IPS-NIHi11 (cell line): Measurements from ENCODE around the gene DCST1.

Experiments
- DNase-seq: peaks from one replicate; pipeline ENCODE4 v3.0.0; 2012; ENCODE audit warnings: mixed read lengths, low spot score

DCST1 gene

DNA sequence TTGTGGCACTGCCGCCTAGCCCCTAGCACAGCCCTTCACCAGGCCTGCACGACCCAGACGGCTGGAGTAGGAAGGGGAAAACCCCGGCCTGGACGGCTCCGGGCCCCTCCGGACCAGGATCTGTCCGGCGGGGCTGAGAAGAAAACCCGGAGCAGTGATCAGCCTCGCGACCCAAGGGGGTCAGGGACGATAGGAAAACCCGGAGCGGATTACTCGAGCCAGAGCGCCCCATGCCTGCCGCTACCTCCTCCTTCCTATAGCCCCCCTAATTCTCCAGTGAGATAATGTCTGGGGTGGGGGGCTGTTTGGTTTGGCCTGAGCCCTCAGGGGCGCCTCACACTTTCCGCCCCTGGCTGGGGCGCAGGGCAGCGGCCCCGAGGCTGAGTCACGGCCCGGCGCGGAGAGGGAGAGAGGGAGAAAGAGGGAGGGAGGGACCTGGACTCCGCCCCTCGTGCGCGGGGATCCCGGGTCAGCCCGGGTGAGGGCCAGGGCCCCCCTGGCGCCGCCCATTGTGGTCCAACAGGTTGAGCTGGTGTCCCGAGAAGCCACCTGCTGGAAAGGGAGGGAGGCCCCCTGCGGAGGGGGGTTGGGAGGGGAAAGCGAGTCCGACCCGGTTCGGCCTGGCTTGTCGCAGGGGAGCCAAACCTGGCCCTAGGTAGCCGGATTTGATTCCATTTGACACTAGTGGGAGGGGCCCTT, 32.7 kb upstream of the DCST1 start:
- DNase-seq, result peak; percentile 82

DNA sequence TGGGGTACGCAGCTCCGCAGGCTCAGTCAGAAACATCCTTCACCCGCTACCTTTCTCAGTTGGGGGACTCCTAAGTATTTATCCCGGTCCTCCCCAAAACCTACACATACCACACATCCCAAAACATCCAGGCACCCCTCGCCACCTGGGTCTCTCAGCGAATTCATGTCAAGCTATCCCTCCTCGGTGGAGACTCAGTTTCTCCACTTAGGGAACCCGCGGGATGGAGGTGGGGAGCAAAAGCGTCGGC, 32.3 kb upstream of the DCST1 start:
- no peak for DNase-seq

DNA sequence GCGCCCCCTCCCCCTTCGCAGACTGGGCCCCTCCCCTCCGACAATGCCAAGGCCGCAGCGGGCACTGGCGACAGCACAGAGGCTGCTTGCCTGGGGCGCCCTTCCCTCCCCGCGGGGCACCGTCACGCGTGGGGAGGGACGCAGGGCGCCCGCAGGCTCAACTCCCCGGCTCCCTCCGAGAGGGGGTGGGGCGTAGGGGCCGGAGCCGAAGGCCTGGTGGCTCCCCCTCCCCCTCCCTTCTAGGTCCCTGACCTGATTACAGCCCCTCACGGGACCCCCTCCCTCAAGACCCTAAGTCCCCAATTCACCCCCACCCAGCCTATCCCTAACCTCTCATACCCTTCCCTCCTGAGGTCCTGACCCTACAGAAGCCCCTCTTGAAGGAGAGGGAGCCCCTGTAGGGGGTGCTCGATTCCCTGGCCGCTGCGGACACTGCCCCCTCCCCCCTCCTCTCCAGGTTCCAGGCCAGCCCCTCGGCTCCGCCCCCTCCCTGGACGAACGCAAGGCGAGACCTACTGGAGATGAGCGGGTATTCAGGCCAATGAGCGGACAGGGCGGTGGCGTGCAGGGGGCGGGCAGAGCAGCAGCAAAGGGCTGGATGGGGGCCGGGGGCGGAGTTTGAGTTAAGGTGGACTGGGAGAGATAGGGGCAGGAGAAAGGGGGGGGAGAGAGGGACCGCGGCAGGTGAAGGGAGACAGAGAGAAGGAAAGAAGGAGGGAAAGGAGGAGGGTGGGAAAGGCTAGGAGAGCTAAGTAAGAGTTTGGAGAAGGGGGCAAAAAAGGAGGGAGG, 31.8 kb upstream of the DCST1 start:
- DNase-seq, result peak; percentile 90

DNA sequence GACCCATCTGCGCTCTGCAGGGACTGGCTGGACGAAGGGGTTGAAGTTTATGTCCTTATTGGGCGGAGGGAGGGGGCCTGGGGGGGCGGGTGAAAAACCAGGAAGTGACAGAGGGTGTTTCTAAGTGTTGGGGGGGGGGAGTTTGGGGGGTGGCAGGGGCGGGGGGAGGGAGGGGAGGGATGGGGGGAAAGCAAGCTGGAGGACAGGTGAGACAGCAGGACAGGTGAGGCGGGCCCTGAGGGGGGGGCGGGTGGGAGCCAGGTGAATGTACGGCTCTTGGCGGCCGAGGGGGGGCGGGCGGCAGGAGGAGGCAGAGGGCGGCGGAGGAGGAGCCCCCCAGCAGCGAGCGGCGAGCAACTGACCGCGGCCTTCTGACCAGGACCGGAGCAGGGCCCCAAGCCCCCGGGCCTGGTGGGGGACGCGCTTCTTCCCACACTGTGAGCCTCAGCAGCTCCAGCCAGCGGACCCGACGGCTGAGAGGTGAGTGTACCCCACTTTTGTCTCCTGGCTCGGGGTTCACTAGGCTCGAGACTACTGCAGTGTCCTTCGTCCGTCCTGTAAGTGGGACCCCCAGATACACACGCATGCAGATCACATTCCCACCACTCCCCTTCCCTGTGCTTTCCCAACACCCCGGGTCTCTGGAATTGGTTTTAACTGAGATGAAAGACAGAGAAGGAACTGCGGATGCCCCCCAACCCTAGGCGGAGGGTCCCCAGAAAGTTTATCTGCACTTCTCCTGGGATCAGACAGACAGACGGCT, 31.0 kb upstream of the DCST1 start, which contains the start of gene ZBTB7B:
Gene ZBTB7B, plus strand, starts transcription at position 339 of the 763 bp plus-strand sequence. CDS start 11,859 bp downstream, outside the sequence.
- DNase-seq, result no peak

DNA sequence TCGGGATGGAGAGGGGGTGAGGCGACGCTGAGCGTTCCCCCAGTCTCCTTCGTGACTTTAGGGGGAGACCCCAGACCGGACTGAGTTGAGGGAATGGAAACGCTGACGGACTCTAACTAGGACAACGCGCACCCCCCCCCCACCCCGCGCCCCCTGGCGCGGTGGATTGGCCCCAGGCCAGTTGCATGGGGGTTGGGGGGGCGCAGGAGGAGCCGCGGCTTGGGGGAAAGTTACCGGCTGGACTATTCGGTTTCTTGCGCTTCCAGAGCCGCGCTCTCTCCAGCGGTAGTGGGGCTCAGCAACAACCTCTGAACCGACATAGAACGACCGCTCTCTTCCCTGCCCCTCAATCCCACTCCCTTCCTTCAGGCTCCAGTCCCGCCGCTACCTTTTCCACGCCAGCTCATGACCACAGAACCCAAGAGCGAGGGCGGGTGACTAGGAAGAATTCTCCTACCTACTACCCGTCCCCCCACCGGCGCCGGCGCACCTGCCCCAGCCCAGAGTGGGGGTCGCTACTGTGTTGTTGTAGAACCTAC, 30.3 kb upstream of the DCST1 start:
- DNase-seq, result no peak

DNA sequence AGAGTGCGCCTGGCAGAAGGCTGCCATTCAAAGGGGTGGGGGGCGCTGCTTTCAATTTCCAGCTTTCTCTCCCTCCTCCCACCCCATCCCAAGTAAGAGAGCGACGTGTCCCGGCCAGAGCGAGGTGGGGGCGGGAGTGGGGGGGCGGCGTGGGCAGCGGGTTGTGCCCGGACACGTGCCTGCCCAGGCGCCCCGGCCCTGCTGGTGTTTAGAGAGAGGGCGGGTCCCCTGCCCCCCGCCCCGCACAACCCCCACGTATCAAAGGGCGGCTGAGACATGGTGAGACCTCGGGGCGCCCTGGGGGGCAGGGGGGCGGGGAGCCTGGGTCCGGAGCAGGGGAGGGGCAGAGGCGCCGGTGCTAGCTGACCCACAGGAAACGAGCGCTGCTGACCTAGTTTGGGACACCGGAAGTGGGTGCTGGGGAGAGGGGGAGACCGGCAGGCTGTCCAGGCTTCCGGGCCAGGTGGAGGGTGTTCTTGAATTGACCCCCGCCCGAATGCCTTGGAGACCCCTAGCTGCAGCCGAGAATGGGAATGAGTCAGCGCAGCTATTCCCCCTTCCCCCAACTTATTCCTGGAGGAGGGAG, 29.8 kb upstream of the DCST1 start:
- peak; percentile 53 for DNase-seq

DNA sequence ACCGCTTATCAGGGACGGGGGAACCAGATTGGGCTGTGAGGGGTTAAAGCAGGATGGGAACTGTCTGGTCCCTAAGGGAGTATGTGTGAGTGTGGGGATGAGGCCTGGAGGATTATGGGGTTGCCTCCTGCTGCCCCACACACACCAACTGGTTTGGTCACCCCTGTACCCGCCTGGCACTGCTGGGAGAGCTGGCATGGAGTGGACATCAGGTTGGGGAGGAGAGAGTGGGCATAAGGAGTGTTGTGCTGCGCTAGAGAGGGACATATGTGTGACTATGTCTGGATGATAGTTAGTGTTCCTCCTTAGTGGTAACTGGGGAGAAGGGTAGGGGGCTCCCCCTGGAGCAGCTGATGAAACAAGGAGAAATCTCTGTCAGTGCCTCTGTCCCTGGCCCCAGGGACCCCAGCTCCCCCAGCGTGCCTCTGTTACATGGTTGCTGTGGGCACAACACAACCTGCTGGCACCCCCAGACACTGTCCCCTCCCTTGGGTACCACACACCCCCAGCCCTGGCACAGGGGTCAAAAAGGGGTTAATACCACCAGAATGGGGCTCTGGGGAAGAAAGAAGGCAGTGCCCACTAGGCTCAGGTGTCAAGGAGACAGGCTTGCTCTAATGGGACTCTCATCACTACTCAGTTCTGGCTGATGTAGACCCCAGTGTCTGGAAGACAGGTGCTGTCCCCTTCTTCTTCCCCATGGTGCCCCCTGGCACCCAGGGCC, 29.1 kb upstream of the DCST1 start:
- no peak for DNase-seq

DNA sequence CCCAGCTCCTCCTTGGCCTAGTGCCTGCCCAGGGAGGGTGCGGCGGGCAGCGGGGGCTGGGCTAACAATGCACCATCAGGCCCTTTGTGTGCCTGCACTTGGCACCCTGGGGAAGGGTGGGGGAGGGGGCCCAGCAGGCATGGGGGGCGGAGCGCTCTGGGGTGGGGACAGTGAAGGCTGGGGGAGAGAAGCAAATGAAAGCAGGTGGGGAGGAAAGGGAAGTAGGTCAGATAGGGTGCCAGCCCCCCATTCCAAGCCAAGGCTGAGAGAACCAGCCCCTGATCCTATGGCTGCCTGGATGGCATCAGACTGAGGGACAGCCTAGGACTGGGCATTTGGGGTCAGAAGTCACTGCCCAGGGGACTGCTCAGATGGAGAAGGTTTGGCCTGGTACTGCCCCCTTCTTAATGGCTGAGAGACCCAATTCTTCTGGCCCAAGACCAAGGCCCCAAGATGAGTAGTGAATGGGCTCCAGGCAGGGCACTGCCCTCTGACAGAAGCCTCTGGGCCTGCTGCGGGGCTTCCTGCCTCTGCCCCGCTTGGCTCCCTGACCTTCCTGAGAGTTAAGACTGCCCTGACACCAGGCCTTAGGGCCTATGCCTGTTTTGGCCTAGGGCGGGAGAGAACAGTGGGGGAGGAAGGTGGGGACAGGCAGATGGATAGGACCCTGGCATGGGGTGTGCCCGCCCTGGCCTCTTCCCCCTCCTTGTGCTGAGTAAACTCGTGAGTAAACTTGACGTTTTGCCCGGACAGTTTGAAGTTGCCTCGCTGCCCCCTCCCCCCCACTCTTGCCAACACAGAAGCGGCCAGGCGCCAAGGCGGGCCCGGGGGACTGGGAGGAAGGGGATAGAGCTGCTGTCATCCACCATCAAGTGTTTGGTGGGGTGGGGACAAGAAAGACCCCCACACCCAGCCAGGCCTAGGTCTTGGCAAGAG, 28.3 kb upstream of the DCST1 start:
- DNase-seq, result no peak

DNA sequence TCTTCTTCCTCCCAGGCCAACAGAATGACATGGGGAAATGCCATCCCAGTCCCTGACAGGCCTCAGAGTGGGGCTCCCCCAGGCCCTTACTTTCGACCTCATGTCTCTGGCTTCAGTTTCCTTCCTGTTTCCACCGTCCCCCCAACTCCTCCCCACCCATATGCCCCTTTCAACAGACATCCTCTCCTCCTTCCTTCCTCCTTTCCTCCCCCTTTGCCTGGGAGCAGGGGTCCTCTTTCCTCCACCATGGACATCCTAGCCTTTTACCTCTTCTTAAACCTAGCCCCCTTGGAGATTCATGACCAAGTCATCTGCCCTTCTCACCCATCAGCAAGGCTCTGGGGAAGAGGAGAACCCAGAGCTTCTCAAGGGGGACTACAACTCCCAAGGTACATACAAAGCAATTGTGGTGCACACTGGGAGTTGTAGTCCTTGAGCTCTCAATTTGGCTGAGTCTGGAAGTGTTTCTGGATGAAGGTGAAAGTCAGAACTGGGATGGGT, 27.0 kb upstream of the DCST1 start:
- DNase-seq, result no peak

DNA sequence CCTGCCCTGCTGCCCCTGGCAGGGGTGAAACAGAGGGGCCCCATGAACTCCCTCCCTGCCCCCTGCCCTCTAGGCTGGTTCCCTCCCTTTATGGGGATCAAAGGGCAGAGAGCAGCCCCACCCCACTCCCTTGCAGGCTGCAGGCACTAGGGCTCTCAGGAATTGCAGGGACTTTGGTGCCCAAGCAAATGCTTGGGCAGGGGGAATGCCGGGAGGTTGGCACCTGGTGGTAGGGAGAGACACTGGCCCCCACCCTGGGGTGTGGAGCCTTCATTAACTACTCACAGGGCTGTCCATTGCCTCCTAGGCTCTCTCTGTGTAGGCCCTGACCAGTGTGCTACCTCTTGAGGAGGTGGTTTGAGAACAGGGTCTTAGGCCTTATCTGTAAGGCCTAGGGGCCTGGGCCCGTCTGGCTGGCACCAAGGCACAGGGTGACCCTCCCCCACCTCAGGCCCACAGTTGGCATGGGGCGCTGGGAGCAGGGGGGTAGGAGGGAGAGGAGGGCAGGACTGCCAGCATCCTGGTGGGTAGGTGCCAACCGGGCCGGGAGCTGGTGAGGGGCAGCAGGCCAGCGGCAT, 26.3 kb upstream of the DCST1 start:
- DNase-seq, result no peak

DNA sequence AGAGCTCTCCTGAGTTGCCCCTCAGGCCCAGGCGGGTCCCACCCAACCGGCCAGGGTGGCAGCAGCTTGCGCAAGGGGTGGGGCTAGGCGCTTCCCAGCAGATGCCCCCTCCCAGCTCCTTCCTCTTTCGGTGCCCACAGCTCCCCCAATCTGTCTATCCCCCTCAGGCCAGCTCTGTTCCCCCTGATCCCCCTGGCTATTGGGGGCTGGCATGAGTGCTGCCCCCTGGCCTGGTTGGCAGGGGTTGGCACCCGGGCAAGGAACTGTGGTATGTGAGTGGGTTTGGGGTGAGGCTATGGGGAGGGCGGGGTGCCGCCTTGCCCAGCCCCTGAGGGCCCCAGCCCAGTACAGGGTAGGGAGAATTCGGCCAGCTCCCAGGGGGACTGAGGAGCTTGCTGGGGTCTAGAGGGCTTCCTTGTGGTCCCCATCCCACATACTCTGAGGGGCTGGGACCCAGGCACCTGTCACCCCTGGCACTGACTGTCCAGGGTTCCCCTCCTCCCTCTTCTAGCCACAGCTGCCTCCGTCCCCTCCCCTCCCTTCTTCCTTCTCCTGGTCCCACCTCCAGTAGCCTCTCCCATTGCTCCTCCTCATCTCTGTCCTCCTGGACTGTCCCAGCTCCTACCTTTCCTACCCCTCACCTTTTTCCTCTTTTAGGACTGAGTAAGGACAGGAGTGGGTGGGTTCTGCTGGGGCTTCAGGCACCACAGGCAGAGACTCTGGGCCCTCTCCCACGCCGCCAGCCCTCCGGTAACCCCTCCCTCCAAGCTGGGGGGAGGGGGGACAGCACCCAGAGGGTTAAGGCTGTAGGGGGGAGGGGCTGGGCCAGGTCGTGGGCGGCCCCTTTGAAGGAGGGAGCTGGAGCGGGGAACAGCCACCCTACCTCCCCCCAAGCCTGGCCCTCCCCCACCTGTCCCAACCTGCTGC, 25.3 kb upstream of the DCST1 start:
- DNase-seq, result no peak

DNA sequence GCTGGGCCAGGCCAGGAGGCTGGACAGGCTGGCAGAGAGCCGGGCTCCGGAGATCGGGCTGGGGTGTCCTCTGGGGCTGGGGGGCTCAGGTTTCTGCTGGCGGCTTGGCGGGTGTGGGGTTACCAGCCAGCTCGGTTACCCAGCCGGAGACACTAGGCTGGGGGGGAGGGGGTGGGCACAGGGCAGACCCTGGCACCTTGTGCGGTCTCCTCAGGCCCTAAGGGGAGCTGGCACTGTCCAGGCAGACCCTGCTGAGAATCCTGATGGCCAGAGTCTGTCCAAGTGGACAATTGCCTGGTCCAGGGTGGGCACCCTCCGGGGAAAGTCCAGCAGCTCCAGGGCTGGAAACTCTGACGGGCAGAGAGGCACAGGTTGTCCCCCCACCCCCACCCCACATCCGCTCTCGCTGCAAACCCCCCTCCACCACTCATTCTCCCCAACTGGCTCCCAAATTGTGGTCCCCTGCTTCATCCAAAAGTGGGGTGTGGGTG, 24.4 kb upstream of the DCST1 start:
- DNase-seq, result no peak

DNA sequence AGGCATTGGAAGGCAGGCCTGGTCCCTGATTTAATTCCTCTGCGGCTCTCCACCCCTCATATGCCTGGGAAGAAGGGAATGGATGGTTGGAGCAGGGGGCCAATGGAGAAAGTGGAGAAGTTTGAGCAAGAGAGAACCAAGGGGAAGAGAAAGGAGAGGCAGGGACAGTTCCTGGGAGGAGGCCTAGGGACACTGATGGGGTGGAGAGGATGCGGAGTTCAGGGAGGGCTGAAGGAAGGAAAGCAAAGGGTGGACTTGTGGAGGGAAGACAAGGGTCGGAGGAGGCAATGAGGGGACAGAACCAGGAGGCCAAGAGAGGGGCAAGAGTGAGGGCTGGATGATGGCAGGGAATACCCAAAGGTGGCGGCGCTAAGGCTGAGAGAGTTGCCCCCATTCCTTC, 23.9 kb upstream of the DCST1 start:
- no peak for DNase-seq

DNA sequence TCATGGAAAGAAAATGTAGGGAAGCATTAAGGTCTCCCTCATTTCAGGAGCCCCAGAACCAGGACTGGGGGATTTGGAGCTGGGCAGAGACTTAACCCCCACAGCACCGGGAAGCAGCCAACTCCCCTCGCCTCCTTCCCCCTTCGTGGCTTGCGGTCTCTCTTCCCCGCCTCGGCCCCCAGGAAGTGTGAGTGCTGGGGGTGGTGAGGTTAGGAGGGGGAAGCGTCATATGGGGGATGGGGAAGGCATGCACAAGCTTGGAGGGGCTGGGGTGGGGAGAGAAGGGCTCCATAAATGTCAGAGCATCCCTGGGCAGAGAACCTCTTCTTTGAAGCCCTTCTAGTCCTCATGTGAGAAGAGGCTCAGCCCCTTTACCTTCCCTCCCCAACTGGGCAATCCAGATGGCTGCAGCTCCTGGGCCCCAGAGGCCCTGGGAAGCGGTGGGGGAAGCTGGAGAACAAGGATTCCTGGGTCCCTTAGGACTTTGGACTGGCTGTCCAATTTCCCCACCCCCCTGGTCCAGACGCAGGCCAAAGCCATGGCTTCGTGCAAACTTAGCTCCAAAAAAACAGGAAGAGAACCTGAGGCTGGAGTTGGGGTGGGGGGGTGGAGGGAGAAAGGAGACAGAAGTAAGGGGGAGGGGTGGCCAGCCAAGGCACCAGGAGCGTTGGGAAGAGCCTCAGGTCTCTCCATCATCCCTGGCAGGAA, 23.3 kb upstream of the DCST1 start:
- no peak for DNase-seq

DNA sequence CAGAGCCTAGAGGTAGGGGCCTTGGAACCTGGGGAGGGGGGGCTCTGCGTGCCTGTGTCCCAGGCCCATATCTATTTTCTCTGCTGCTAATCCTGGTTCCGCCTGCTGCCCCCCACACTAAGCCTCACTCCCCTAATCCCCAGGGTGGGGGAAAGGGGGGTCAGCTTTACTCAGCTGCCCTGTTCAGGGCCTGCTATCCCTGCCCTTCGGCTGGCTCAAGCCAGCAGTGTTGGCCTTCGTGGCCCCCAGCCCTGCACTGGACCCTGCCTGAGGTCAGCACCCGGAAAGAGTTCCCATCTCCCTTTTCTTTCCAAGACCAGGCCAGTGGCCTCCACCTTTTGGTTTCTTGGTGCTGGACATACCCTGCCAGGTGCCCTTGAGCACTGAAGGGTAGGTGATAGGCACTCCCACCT, 22.6 kb upstream of the DCST1 start:
- DNase-seq, result no peak

DNA sequence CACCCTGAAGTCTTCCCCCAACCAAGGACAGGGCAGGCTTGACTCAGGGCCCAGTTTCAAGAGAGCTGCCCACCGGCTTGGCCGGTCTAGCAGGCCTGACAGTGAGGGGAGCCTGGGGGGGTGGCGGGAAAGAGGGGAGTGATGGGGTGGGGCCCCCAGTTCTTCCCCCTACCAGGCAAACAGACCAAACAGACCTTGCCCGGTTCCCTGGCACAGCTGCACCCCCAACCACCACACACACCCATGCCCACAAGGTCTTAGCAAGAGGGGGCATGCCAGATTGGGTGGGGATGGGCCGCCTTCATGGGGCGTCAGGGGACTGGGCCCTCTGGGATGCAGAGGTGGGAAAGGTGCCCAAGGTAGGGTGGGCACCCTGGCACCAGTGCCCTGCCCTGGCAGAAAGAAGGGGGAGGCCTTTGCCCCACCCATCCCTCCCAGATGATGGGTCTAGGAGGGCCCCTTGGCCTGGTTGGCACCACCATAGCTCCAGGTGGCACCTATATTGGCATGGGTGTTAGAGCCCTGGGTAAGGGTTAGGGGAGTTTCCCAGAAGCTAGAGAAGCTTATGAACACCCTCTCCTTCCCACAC, 22.1 kb upstream of the DCST1 start:
- DNase-seq, result no peak

DNA sequence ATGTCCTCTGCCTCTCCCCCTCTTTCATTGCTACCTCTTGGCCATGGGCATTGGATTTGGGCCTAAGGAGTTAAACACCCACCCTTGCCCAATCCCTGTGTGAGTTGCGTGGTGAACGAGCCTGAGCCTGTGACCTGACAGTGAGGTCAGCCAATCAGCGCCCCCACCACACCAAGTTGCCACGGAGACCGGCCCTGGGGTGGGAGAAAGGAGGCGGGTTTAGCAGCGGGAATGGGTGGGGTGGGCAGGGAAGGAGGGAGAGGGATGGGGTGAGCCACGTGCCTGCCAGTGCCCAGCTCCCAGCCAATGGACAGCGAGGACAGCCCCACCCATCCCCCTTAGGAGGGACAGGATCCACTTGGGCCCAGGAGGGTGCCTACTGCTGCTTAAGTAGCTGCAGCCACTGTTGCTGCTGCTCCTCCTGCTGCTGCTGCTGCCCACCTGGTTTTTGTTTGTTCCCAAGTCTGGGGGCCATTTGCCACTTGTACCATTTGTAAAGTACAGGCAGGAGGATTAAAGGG, 21.5 kb upstream of the DCST1 start:
- peak; percentile 87 for DNase-seq
